Astrocyte of the cerebellum (primary cell): ENCODE data around the gene KRT78.

Experiments
- DNase-seq: peaks from one replicate; pipeline ENCODE4 v3.0.0-alpha.2; 2011; ENCODE audit warnings: low read depth
- H3K4me3 ChIP-seq: 2 replicates; pipeline ENCODE4 v1.5.1; 2011; ENCODE audit warnings: mild to moderate bottlenecking, low read depth, low read length, moderate library complexity
- CTCF ChIP-seq: IDR thresholded peaks from 2 replicates; pipeline ENCODE4 v1.5.1; 2012; ENCODE audit warnings: low read length, low read depth, moderate library complexity, mild to moderate bottlenecking; ENCODE audit errors: missing control alignments
- in situ Hi-C: cut with HindIII; loops from 2 replicates; pipeline ENCODE4 v1.10.0; 2017; ENCODE audit warnings: low sequenced_read_pairs

The KRT78 gene

GRCh38 chr12:52812073-52812400 lies 36.8 kb downstream of the KRT78 start:
- in situ Hi-C loops = no loop called here
- no peak for TF ChIP-seq CTCF
- H3K4me3 ChIP-seq = no peak overlapping the region
- no peak for DNase-seq

- in situ Hi-C loops = no loop called here
- TF ChIP-seq CTCF = no peak
- H3K4me3 ChIP-seq = no peak overlapping the region
- no peak for DNase-seq
Measured at GRCh38 chr12:52811191-52812072, 37.4 kb downstream of the KRT78 start.

- H3K4me3 ChIP-seq = no peak overlapping the region
- in situ Hi-C loops = no loop called here
- TF ChIP-seq CTCF = no peak
Measured at GRCh38 chr12:52810554-52810953, 38.2 kb downstream of the KRT78 start.

GRCh38 chr12:52809166-52809565 lies 39.6 kb downstream of the KRT78 start:
- in situ Hi-C loops = no loop called here
- no peak overlapping the region for H3K4me3 ChIP-seq
- TF ChIP-seq CTCF = no peak
- DNase-seq = no peak

More at GRCh38 chr12:52810554-52810953, 38.2 kb downstream of the KRT78 start:
- no peak for DNase-seq

GRCh38 chr12:52808573-52809160 lies 40.1 kb downstream of the KRT78 start:
- in situ Hi-C loops = no loop called here
- no peak for TF ChIP-seq CTCF
- H3K4me3 ChIP-seq = no peak overlapping the region
- DNase-seq = no peak

- in situ Hi-C loops = no loop called here
- DNase-seq = no peak
- no peak overlapping the region for H3K4me3 ChIP-seq
- no peak for TF ChIP-seq CTCF
Measured at GRCh38 chr12:52807544-52808470, 41.0 kb downstream of the KRT78 start.
